ENCODE measurements around the gene RPL18. TPM values are rescaled to one million over a fixed set of nuclear protein-coding genes. Genes with fewer than 3 reads are reported as not detected.

Gene RPL18
- total RNA-seq, 3 donors from 2014 or later (not counting 1 experiment from before 2014, with no cell fraction given): 900 to 1,086 (median 1,066) TPM

DNA sequence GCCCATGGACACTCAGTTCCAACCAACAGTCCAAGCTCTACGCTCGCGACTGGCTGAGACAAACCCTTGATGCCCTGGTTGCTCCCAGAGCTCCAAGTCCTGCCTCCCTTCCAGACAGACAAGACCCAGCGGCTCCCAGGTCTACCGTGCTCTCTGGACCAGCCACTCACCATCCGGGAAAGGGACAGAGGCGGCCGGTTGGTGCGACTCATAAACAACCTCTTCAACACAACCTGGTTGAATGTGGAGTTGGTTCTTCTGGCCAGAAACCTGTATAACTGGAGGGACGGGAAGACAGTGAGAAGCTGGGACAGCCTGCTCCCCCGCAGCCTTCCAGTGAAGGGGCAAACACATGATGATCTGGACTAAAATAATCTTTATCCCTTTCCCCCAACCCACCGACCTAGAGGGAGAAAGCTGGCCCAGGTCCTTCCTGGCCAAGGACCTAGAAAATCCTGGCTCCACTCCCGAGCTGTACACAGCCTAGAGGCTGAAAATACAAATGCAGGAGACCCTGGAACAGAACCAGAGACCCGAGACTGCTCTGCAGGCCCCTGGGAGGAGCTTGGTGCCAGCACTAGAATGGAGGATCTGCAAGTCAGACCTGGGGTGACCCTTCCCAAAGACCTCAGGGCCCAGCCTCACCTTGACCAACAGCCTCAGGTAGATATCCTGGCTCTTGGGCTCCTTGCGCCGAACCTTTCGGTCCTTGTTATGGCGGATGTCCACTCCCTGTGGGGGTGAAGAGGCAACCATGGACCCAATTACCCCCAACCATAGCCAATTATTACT is 1.6 kb downstream of the RPL18 start:
- WGBS (ENCODE audit: insufficient coverage): 79% methylated on average over 13 of the region's 18 CpGs
- Histone ChIP-seq H3K27me3 (ENCODE audit: control insufficient read depth, insufficient read depth, low read length) (no peaks in the 10 kb centered on the region), H3K4me1 (ENCODE audit: control insufficient read depth, insufficient read depth, low read length) (peaks cover 40% of the 10 kb centered on the region), H3K9me3 (ENCODE audit: control insufficient read depth, insufficient read depth, low read length) (no peaks in the 10 kb centered on the region), H3K36me3 (ENCODE audit: control insufficient read depth, insufficient read depth, low read length) (peaks cover 33% of the 10 kb centered on the region), H3K4me3 (ENCODE audit: low read length) (no peak overlapping the region), H3K27ac (ENCODE audit: low read length) (peak overlapping the region; percentile 65)
- peak overlapping the region; percentile 96 for H3K4me3 Mint-ChIP-seq
- intact Hi-C loops (cut with micrococcal nuclease): no loop called here
- H3K4me1 Mint-ChIP-seq: peaks cover 36 to 40% of the 10 kb centered on the region in 2 donors
- ATAC-seq: no peak
- no peak for DNase-seq
- H3K27ac Mint-ChIP-seq: peak overlapping the region; percentile 97 to 99
- TF ChIP-seq, protein P1, sequence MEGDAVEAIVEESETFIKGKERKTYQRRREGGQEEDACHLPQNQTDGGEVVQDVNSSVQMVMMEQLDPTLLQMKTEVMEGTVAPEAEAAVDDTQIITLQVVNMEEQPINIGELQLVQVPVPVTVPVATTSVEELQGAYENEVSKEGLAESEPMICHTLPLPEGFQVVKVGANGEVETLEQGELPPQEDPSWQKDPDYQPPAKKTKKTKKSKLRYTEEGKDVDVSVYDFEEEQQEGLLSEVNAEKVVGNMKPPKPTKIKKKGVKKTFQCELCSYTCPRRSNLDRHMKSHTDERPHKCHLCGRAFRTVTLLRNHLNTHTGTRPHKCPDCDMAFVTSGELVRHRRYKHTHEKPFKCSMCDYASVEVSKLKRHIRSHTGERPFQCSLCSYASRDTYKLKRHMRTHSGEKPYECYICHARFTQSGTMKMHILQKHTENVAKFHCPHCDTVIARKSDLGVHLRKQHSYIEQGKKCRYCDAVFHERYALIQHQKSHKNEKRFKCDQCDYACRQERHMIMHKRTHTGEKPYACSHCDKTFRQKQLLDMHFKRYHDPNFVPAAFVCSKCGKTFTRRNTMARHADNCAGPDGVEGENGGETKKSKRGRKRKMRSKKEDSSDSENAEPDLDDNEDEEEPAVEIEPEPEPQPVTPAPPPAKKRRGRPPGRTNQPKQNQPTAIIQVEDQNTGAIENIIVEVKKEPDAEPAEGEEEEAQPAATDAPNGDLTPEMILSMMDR (IDR thresholded peaks at IDR 0.05): no peak
- H3K9me3 Mint-ChIP-seq: no peaks in the 10 kb centered on the region
- H3K27me3 Mint-ChIP-seq (ENCODE audit: low read depth in 2 of 2): no peaks in the 10 kb centered on the region
- H3K36me3 Mint-ChIP-seq: no peaks in the 10 kb centered on the region

- no peaks in the 10 kb centered on the region for H3K9me3 Mint-ChIP-seq
Observed at GRCh38 chr19:48616491-48617056, 2.4 kb downstream of the RPL18 start.

GRCh38 chr19:48616041-48616436 is 2.9 kb downstream of the RPL18 start:
- peaks cover 36 to 40% of the 10 kb centered on the region in 2 donors for H3K4me1 Mint-ChIP-seq

More at GRCh38 chr19:48616491-48617056, 2.4 kb downstream of the RPL18 start:
- Histone ChIP-seq H3K36me3 (ENCODE audit: control insufficient read depth, insufficient read depth, low read length) (peaks cover 33% of the 10 kb centered on the region), H3K4me3 (ENCODE audit: low read length) (no peak overlapping the region), H3K27me3 (ENCODE audit: control insufficient read depth, insufficient read depth, low read length) (no peaks in the 10 kb centered on the region), H3K27ac (ENCODE audit: low read length) (no peak overlapping the region), H3K4me1 (ENCODE audit: control insufficient read depth, insufficient read depth, low read length) (peaks cover 38% of the 10 kb centered on the region), H3K9me3 (ENCODE audit: control insufficient read depth, insufficient read depth, low read length) (no peaks in the 10 kb centered on the region)
- ATAC-seq (no peak), DNase-seq (peak in 1 of 2 donors; percentile 30)
- intact Hi-C loops (cut with micrococcal nuclease): no loop called here
- TF ChIP-seq, protein P1 (IDR thresholded peaks at IDR 0.05): no peak
- peak overlapping the region; percentile 96 for H3K4me3 Mint-ChIP-seq
- H3K27me3 Mint-ChIP-seq (ENCODE audit: low read depth in 2 of 2): no peaks in the 10 kb centered on the region
- peaks cover 36 to 40% of the 10 kb centered on the region in 2 donors for H3K4me1 Mint-ChIP-seq
- WGBS (ENCODE audit: insufficient coverage): 84% methylated on average over 9 of the region's 12 CpGs
- H3K36me3 Mint-ChIP-seq: no peaks in the 10 kb centered on the region
- H3K27ac Mint-ChIP-seq: peak overlapping the region in 1 of 2 donors; percentile 99

More at GRCh38 chr19:48616041-48616436, 2.9 kb downstream of the RPL18 start:
- Mint-ChIP-seq H3K27ac (peak overlapping the region in 1 of 2 donors; percentile 99), H3K9me3 (no peaks in the 10 kb centered on the region), H3K36me3 (no peaks in the 10 kb centered on the region), H3K4me3 (peak overlapping the region; percentile 35), H3K27me3 (ENCODE audit: low read depth in 2 of 2) (no peaks in the 10 kb centered on the region)
- TF ChIP-seq, protein P1 (IDR thresholded peaks at IDR 0.05): no peak
- Histone ChIP-seq H3K27ac (ENCODE audit: low read length) (no peak overlapping the region), H3K27me3 (ENCODE audit: control insufficient read depth, insufficient read depth, low read length) (no peaks in the 10 kb centered on the region), H3K9me3 (ENCODE audit: control insufficient read depth, insufficient read depth, low read length) (no peaks in the 10 kb centered on the region), H3K36me3 (ENCODE audit: control insufficient read depth, insufficient read depth, low read length) (peaks cover 33% of the 10 kb centered on the region), H3K4me3 (ENCODE audit: low read length) (no peak overlapping the region), H3K4me1 (ENCODE audit: control insufficient read depth, insufficient read depth, low read length) (peaks cover 38% of the 10 kb centered on the region)
- no peak for ATAC-seq
- WGBS (ENCODE audit: insufficient coverage): 89% methylated on average over 16 of the region's 16 CpGs
- intact Hi-C loops (cut with micrococcal nuclease): no loop called here
- peak in 1 of 2 donors; percentile 44 for DNase-seq

Measured in natural killer cell (primary cell).